Cardiac fibroblast (primary cell): ENCODE data around the gene KMT2C.
"Not testable (repeated sequence)": the region's sequence is repeated elsewhere in the genome, so short reads cannot be mapped to it uniquely, and the experiment has no call there.

Source experiments
- DNase-seq, 2 donors: peaks; one replicate each; pipeline versions ENCODE4 v3.0.0 to v3.0.0-alpha.2; 2010; ENCODE audit warnings: low read depth in 2 of 2
- H3K4me3 ChIP-seq, 2 donors: replicated peaks in 1 of 2; 1 replicate in 1 of 2; 2 replicates in 1 of 2; pipeline ENCODE4 v1.5.1; 2011; ENCODE audit warnings: low read depth in 2 of 2, low read length in 2 of 2, mild to moderate bottlenecking in 2 of 2, moderate library complexity in 1 of 2
- CTCF ChIP-seq: IDR thresholded peaks from one replicate; pipeline ENCODE4 v1.5.1; 2011; ENCODE audit warnings: low read depth, mild to moderate bottlenecking, low read length, inconsistent platforms

Gene KMT2C

GRCh38 chr7:152469576-152469975 lies 33.8 kb upstream of the KMT2C start:
- H3K4me3 ChIP-seq, DNase-seq: not testable (repeated sequence)

- H3K4me3 ChIP-seq: no peak overlapping the region
- no peak for DNase-seq
- no peak for TF ChIP-seq CTCF
Observed at GRCh38 chr7:152467225-152467624, 31.4 kb upstream of the KMT2C start.

DNA sequence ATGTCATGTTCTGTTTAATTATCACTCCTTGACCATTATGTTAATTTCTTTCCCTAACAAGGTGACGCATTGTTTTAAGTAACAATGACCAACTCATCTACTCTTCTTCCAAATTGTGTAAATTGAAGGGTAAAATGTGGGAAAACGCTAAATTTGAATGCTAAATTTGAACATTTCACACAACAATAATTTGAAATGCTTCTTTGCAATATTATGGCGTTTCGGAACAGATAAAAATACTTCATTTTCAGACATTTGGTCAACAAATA lies 29.2 kb upstream of the KMT2C start:
- DNase-seq: no peak
- H3K4me3 ChIP-seq: peak overlapping the region; percentile 65 to 84
- no peak for TF ChIP-seq CTCF

- no peak for TF ChIP-seq CTCF
- peak overlapping the region; percentile 65 to 84 for H3K4me3 ChIP-seq
- peak; percentile 77 to 91 for DNase-seq
Observed at GRCh38 chr7:152464312-152465118, 28.7 kb upstream of the KMT2C start.

DNA sequence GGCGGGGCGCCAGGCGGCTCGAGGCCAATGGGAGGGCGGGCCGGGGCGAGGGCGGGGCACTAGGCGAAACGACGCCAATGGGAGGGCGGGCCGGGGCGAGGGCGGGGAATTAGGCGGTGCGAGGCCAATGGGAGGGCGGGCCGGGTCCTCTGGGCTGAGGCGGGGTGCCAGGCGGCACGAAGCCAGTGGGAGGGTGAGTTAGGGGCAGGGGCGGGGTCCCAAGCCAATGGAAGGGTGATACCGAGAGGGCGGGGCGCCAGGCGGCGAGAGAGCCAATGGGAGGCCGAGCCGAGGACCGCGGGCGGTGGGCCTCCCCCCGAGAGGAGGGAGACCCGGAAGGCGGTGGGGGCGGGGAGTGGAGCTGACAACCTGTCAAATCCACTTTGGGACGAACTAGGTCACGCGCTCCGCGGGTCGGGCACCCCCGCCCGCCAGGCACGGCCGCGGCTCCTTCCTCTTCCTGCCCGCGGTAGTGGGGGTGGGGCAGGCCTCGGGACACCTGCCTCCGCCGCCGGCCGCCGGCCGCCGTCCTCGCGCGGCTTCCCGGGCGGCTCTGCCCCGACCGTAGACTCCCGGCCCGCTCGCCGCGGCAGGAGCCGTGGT lies 28.0 kb upstream of the KMT2C start:
- DNase-seq: peak; percentile 99 to 100
- H3K4me3 ChIP-seq: peak overlapping the region; percentile 69 to 84
- TF ChIP-seq CTCF: no peak

DNA sequence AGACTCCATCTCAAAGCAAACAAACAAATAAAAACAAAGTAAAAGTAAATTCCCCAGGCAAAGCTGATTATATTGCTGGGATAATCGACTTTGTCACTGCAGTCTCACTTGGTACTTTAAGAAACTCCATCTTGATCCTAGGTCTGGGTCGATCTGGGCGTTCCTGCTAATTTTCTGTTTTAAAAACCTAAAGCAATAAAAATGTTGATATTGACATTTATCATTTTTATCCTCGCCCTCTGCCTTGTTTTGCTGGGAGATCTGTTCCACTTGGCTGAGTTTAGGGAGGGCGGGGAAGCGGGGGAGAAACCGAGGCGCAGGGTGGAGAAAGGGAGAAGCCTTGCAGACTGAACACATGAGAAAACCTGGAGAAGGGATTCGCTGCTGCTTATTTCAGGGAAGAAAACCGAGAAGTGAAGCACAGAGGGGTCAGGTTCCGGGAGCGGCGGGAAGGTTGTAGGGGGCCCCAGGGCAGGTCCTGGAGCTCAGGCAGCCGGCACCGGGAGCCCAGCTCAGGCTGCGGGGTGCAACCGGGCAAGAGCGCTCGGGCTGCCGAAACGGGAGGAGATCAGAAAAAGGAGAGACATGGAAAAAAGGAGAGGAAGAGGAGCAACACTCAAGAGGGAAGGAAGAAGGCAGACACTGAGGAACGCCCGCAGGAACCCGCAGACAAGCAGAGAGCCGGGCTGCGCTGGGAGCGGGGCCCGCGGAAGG lies 27.3 kb upstream of the KMT2C start:
- H3K4me3 ChIP-seq: peak overlapping the region; percentile 69 to 73
- no peak for TF ChIP-seq CTCF
- DNase-seq: peak; percentile 50 to 81

- no peak for DNase-seq
- no peak overlapping the region for H3K4me3 ChIP-seq
- no peak for TF ChIP-seq CTCF
Observed at GRCh38 chr7:152459724-152460251, 24.0 kb upstream of the KMT2C start.
